HepG2 (cell line): Measurements from ENCODE around the gene NEU4. TPM values are rescaled to one million over a fixed set of nuclear protein-coding genes. Genes with fewer than 3 reads are reported as not detected.

Experiments used
- ARHGAP35 ChIP-seq: sonication (generic); formaldehyde crosslinking; IDR thresholded peaks from 2 replicates; pipeline ENCODE4 v1.9.0; 2022; ENCODE audit warnings: mild to moderate bottlenecking, inconsistent platforms, moderate library complexity, missing genetic modification reagents, borderline replicate concordance
- GFI1 ChIP-seq: sonication (generic); formaldehyde crosslinking; IDR thresholded peaks from 2 replicates; pipeline ENCODE4 v1.5.0; 2020; ENCODE audit warnings: missing genetic modification reagents, mild to moderate bottlenecking, borderline replicate concordance
- KDM4B ChIP-seq: sonication (generic); formaldehyde crosslinking; IDR thresholded peaks from 2 replicates; pipeline ENCODE4 v1.4.0; 2020; ENCODE audit warnings: missing genetic modification reagents
- KLF9 ChIP-seq: IDR thresholded peaks from 2 replicates; pipeline ENCODE4 v1.6.1; 2016; ENCODE audit warnings: low read depth
- KMT2B ChIP-seq: IDR thresholded peaks from 2 replicates; pipeline ENCODE4 v1.6.1; 2016; ENCODE audit warnings: missing genetic modification reagents, missing compliant biosample characterization
- LCORL ChIP-seq, 2 experiments: fragments of 450-650 bp in 1 of 2; sonication (generic) in 1 of 2; formaldehyde crosslinking in 1 of 2; IDR thresholded peaks; 2 replicates each; pipeline versions ENCODE4 v1.5.0 to v1.6.1; 2017 to 2020; ENCODE audit warnings: antibody characterized with exemption in 1 of 2, missing genetic modification reagents in 1 of 2
- PITX1 ChIP-seq: sonication (generic); formaldehyde crosslinking; IDR thresholded peaks from 2 replicates; pipeline ENCODE4 v1.5.1; 2020; ENCODE audit warnings: mild to moderate bottlenecking, missing genetic modification reagents
- RBM39 ChIP-seq: fragments of 200-400 bp; formaldehyde crosslinking; IDR thresholded peaks from one replicate; pipeline ENCODE4 v1.6.1; 2018; ENCODE audit warnings: antibody characterized with exemption, mild to moderate bottlenecking, low read depth, low read length; ENCODE audit not compliant: poor library complexity, severe bottlenecking
- TMF1 ChIP-seq: sonication (generic); formaldehyde crosslinking; IDR thresholded peaks from 2 replicates; pipeline ENCODE4 v1.8.1; 2022; ENCODE audit warnings: low read depth, missing genetic modification reagents
- U2AF2 ChIP-seq: fragments of 200-400 bp; formaldehyde crosslinking; IDR thresholded peaks from 2 replicates; pipeline ENCODE4 v1.6.1; 2017; ENCODE audit warnings: low read depth, mild to moderate bottlenecking, low read length
- ZFP36L1 ChIP-seq: sonication (generic); formaldehyde crosslinking; IDR thresholded peaks from 2 replicates; pipeline ENCODE4 v1.8.0; 2022; ENCODE audit warnings: mild to moderate bottlenecking, missing genetic modification reagents, moderate library complexity
- ZNF234 ChIP-seq: sonication (generic); formaldehyde crosslinking; conservative IDR thresholded peaks from 2 replicates; pipeline ENCODE4 v1.5.1; 2020; ENCODE audit warnings: mild to moderate bottlenecking, missing genetic modification reagents
- ZNF354B ChIP-seq: sonication (generic); formaldehyde crosslinking; IDR thresholded peaks from 2 replicates; pipeline ENCODE4 v1.8.0; 2022; ENCODE audit warnings: mild to moderate bottlenecking, missing genetic modification reagents
- ZNF614 ChIP-seq: IDR thresholded peaks from 2 replicates; pipeline ENCODE4 v1.6.1; 2018; ENCODE audit warnings: missing biosample characterization, missing genetic modification reagents, inconsistent platforms, borderline replicate concordance
- ZSCAN20 ChIP-seq: sonication (generic); formaldehyde crosslinking; IDR thresholded peaks from 2 replicates; pipeline ENCODE4 v1.4.0; 2020; ENCODE audit warnings: missing genetic modification reagents, mild to moderate bottlenecking, borderline replicate concordance
- ZSCAN21 ChIP-seq: sonication (generic); formaldehyde crosslinking; IDR thresholded peaks from 2 replicates; pipeline ENCODE4 v1.8.0; 2022; ENCODE audit warnings: mild to moderate bottlenecking, missing genetic modification reagents, moderate library complexity, borderline replicate concordance
- polyA plus RNA-seq, 8 experiments: library from polyadenylated mRNA; depleted of rRNA in 3 of 8; stranded (reverse) in 7 of 8; unstranded in 1 of 8; fragments of >200 nt; fragmentation: Illumina TruSeq in 4 of 8; extraction: Trizol in 4 of 8; gene quantifications; 2 replicates each; pipeline versions ENCODE4 v1.2.1 to v1.2.3, GENCODE V29; 2011 to 2016; ENCODE audit warnings: low read depth in 4 of 8, missing spikeins in 1 of 8, mixed read lengths in 1 of 8; ENCODE audit not compliant: insufficient read depth in 1 of 8
- total RNA-seq, 5 experiments: library from RNA; depleted of rRNA; stranded (reverse); fragments of >200 nt; fragmentation: Illumina TruSeq; extraction: Trizol; gene quantifications; 2 replicates each; pipeline ENCODE4 v1.2.3, GENCODE V29; 2016; ENCODE audit warnings: low read depth in 1 of 5
- TF ChIP-seq, protein P1 (sequence below): sonication (generic); formaldehyde crosslinking; conservative IDR thresholded peaks from 2 replicates; pipeline ENCODE4 v1.8.0; 2022; ENCODE audit warnings: missing genetic modification reagents
- TF ChIP-seq, protein P2 (sequence below): sonication (generic); formaldehyde crosslinking; IDR thresholded peaks from 2 replicates; pipeline ENCODE4 v1.4.0; 2020; ENCODE audit warnings: missing genetic modification reagents
- TF ChIP-seq, protein P3 (sequence below): IDR thresholded peaks from 2 replicates; pipeline ENCODE4 v1.6.1; 2016; ENCODE audit warnings: mild to moderate bottlenecking, missing biosample characterization, missing genetic modification reagents
- TF ChIP-seq, protein P4 (sequence below): IDR thresholded peaks from 2 replicates; pipeline ENCODE4 v1.6.1; 2016; ENCODE audit warnings: low read depth
- TF ChIP-seq, protein P5 (sequence below): sonication (generic); formaldehyde crosslinking; IDR thresholded peaks from 2 replicates; pipeline ENCODE4 v1.5.1; 2020; ENCODE audit warnings: mild to moderate bottlenecking, missing genetic modification reagents, moderate library complexity

Gene NEU4
- total and polyA plus RNA-seq, 2 of the 13 experiments (the other 11 are each of a cell fraction or from before 2014, with no cell fraction given), result 53.5 to 107 TPM

DNA sequence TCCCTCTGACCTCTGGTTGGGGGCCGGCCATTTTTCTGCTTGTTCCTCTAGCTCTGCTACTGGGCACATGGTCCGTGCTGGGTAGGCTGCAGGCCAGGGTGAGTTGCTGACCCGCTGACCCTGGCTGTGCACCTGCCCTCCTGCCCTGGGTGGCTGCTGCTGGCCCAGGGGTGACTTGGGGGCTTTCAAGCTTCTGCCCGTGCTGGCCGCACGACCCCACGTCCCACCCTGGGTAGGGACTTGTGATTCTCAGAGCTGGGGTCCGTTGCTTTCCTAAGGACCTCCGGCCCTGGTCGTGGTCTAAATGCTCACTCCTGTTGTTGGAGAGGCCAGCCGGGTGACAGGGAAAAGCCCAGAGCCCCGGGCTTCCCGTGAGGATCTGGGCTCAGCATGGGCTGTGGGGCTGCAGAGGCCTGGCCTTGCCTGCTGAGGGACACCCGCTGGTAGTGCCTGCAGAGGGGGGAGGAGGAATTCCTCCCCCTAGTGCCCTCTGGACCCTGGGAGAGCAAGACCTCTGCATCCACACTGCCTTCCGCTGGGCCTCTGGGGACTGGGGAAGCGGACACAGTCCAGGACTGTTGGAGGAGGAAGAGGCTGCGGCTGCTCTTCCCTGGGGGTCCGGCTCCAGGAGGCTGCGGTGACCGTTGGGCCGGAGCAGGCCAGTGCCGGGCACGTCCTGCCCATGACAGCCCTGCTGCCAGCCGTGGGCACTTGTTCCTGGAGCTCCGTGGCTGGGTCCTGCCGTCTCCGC lies 38.6 kb upstream of the NEU4 start (continued):
- TF ChIP-seq, protein P1, sequence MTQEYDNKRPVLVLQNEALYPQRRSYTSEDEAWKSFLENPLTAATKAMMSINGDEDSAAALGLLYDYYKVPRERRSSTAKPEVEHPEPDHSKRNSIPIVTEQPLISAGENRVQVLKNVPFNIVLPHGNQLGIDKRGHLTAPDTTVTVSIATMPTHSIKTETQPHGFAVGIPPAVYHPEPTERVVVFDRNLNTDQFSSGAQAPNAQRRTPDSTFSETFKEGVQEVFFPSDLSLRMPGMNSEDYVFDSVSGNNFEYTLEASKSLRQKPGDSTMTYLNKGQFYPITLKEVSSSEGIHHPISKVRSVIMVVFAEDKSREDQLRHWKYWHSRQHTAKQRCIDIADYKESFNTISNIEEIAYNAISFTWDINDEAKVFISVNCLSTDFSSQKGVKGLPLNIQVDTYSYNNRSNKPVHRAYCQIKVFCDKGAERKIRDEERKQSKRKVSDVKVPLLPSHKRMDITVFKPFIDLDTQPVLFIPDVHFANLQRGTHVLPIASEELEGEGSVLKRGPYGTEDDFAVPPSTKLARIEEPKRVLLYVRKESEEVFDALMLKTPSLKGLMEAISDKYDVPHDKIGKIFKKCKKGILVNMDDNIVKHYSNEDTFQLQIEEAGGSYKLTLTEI (CRISPR knock-in tag), result no peak
- TF ChIP-seq, protein P2, sequence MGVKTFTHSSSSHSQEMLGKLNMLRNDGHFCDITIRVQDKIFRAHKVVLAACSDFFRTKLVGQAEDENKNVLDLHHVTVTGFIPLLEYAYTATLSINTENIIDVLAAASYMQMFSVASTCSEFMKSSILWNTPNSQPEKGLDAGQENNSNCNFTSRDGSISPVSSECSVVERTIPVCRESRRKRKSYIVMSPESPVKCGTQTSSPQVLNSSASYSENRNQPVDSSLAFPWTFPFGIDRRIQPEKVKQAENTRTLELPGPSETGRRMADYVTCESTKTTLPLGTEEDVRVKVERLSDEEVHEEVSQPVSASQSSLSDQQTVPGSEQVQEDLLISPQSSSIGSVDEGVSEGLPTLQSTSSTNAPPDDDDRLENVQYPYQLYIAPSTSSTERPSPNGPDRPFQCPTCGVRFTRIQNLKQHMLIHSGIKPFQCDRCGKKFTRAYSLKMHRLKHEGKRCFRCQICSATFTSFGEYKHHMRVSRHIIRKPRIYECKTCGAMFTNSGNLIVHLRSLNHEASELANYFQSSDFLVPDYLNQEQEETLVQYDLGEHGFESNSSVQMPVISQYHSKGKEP (CRISPR knock-in tag), result no peak; the same call in 1 of the 2 replicates
- TF ChIP-seq, protein P3, sequence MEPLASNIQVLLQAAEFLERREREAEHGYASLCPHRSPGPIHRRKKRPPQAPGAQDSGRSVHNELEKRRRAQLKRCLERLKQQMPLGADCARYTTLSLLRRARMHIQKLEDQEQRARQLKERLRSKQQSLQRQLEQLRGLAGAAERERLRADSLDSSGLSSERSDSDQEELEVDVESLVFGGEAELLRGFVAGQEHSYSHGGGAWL, result peak; percentile 80
- peak; percentile 10 for TF ChIP-seq RBM39
- peak; percentile 81; the same call in 1 of the 2 replicates for TF ChIP-seq KMT2B (CRISPR knock-in tag)
- TF ChIP-seq ZNF614, result peak; percentile 94
- TF ChIP-seq ARHGAP35, result peak; percentile 68
- TF ChIP-seq GFI1 (CRISPR knock-in tag), result no peak
- TF ChIP-seq, protein P4, sequence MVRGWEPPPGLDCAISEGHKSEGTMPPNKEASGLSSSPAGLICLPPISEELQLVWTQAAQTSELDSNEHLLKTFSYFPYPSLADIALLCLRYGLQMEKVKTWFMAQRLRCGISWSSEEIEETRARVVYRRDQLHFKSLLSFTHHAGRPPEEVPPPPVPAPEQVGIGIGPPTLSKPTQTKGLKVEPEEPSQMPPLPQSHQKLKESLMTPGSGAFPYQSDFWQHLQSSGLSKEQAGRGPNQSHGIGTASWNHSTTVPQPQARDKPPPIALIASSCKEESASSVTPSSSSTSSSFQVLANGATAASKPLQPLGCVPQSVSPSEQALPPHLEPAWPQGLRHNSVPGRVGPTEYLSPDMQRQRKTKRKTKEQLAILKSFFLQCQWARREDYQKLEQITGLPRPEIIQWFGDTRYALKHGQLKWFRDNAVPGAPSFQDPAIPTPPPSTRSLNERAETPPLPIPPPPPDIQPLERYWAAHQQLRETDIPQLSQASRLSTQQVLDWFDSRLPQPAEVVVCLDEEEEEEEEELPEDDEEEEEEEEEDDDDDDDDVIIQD (CRISPR knock-in tag), result no peak; the same call in none of the 2 replicates
- TF ChIP-seq LCORL (IDR thresholded peaks at IDR 0.05), result no peak
- TF ChIP-seq LCORL (CRISPR knock-in tag; IDR thresholded peaks at IDR 0.05), result peak; percentile 98
- peak; percentile 93 for TF ChIP-seq ZSCAN21 (CRISPR knock-in tag)
- TF ChIP-seq ZNF354B, result no peak
- no peak for TF ChIP-seq PITX1 (CRISPR knock-in tag)
- TF ChIP-seq ZFP36L1, result no peak; the same call in none of the 2 replicates
- peak; percentile 98 for TF ChIP-seq KDM4B
- peak; percentile 89; the same call in 1 of the 2 replicates for TF ChIP-seq ZSCAN20 (CRISPR knock-in tag)
- no peak for TF ChIP-seq ZNF234 (CRISPR knock-in tag)
- peak; percentile 42; the same call in 1 of the 2 replicates for TF ChIP-seq TMF1 (CRISPR knock-in tag)
- peak; percentile 55; the same call in 1 of the 2 replicates for TF ChIP-seq KLF9
- TF ChIP-seq, protein P5, sequence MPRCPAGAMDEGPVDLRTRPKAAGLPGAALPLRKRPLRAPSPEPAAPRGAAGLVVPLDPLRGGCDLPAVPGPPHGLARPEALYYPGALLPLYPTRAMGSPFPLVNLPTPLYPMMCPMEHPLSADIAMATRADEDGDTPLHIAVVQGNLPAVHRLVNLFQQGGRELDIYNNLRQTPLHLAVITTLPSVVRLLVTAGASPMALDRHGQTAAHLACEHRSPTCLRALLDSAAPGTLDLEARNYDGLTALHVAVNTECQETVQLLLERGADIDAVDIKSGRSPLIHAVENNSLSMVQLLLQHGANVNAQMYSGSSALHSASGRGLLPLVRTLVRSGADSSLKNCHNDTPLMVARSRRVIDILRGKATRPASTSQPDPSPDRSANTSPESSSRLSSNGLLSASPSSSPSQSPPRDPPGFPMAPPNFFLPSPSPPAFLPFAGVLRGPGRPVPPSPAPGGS (CRISPR knock-in tag), result no peak; the same call in 1 of the 2 replicates
- TF ChIP-seq U2AF2, result 0 out of 2 replicates have a peak, but pooled peaks have one; percentile 13
